Brain pericyte (primary cell): ENCODE measurements around the gene HIPK2.

Experiments used
- DNase-seq: peaks from one replicate; pipeline ENCODE4 v3.0.0-alpha.2; 2012; ENCODE audit warnings: low read depth, low spot score

HIPK2 gene

GRCh38 chr7:139753081-139753692 is 24.6 kb downstream of the HIPK2 start:
- no peak for DNase-seq

GRCh38 chr7:139752604-139753003 is 25.2 kb downstream of the HIPK2 start:
- no peak for DNase-seq

- DNase-seq = no peak
Measured at GRCh38 chr7:139752148-139752547, 25.6 kb downstream of the HIPK2 start.

- no peak for DNase-seq
Measured at GRCh38 chr7:139750459-139751095, 27.2 kb downstream of the HIPK2 start.

- DNase-seq = no peak
Measured at GRCh38 chr7:139749545-139749944, 28.3 kb downstream of the HIPK2 start.

- DNase-seq = no peak
Measured at GRCh38 chr7:139748941-139749340, 28.9 kb downstream of the HIPK2 start.

GRCh38 chr7:139748373-139748765 is 29.4 kb downstream of the HIPK2 start:
- DNase-seq = no peak

GRCh38 chr7:139747662-139748372 is 30.0 kb downstream of the HIPK2 start:
- DNase-seq = no peak

GRCh38 chr7:139746652-139747051 is 31.1 kb downstream of the HIPK2 start:
- DNase-seq = no peak

GRCh38 chr7:139745678-139746143 is 32.1 kb downstream of the HIPK2 start:
- peak; percentile 92 for DNase-seq

GRCh38 chr7:139744768-139745677 is 32.8 kb downstream of the HIPK2 start:
- DNase-seq = no peak

GRCh38 chr7:139743967-139744767 is 33.6 kb downstream of the HIPK2 start:
- no peak for DNase-seq

GRCh38 chr7:139743267-139743966 is 34.4 kb downstream of the HIPK2 start:
- DNase-seq = no peak

- DNase-seq = no peak
Measured at GRCh38 chr7:139741789-139742344, 35.9 kb downstream of the HIPK2 start.

GRCh38 chr7:139741239-139741638 is 36.6 kb downstream of the HIPK2 start:
- no peak for DNase-seq

GRCh38 chr7:139739863-139740597 is 37.8 kb downstream of the HIPK2 start:
- DNase-seq = no peak

GRCh38 chr7:139738772-139739171 is 39.0 kb downstream of the HIPK2 start:
- no peak for DNase-seq

GRCh38 chr7:139738101-139738489 is 39.7 kb downstream of the HIPK2 start:
- no peak for DNase-seq
